ENCODE data around the gene CDON. TPM values are rescaled to one million over a fixed set of nuclear protein-coding genes. Genes with fewer than 3 reads are reported as not detected.

Gene CDON
- total and polyA plus RNA-seq, 5 donors: 4.4 to 32.2 (median 20.9) TPM

- H3K4me3 ChIP-seq (ENCODE audit: low read length): peak overlapping the region; percentile 29
- H3K4me1 ChIP-seq (ENCODE audit: control insufficient read depth, insufficient read depth, low read length): no peaks in the 10 kb centered on the region
- no peak overlapping the region for H3K27ac ChIP-seq (ENCODE audit: low read length)
- no peaks in the 10 kb centered on the region for H3K9me3 ChIP-seq (ENCODE audit: control insufficient read depth, low read length)
- DNase-seq (no peak), ATAC-seq (no peak)
- intact Hi-C loops (cut with DNase I): no loop called here
- no peaks in the 10 kb centered on the region for H3K27me3 ChIP-seq (ENCODE audit: control insufficient read depth, insufficient read depth)
- 50% methylated on average over 10 of the region's 10 CpGs for WGBS
Measured at GRCh38 chr11:126059238-126059781, 3.4 kb downstream of the CDON start.

GRCh38 chr11:126058105-126058874, 4.4 kb downstream of the CDON start:
- Histone ChIP-seq H3K27me3 (ENCODE audit: control insufficient read depth, insufficient read depth) (no peaks in the 10 kb centered on the region), H3K4me3 (ENCODE audit: low read length) (no peak overlapping the region), H3K9me3 (ENCODE audit: control insufficient read depth, low read length) (no peaks in the 10 kb centered on the region), H3K27ac (ENCODE audit: low read length) (no peak overlapping the region), H3K4me1 (ENCODE audit: control insufficient read depth, insufficient read depth, low read length) (no peaks in the 10 kb centered on the region)
- DNase-seq (no peak), ATAC-seq (no peak)
- 68% methylated on average over 6 of the region's 6 CpGs for WGBS
- intact Hi-C loops (cut with DNase I): no loop called here

DNA sequence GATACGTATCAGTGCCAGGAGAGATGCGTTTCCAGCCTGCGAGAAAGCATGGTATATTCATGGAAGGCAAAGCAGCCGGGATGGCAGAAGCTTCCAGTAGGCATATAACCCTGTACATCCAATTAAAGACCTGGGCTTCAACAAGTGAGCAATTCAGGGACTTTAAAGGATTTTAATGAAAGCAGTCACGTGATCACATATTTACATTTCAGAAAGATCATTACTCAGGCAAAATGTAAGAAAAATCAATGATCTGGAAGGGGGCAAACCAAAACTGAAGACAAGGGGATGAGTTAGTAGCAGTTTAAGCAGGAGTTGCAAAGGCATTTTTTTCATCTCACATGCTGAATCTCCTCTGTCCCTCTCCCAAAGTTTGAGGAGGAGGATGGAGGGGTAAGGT, 7.8 kb downstream of the CDON start:
- 95% methylated on average over 5 of the region's 5 CpGs for WGBS
- DNase-seq (no peak), ATAC-seq (no peak)
- Histone ChIP-seq H3K4me1 (ENCODE audit: control insufficient read depth, insufficient read depth, low read length) (no peaks in the 10 kb centered on the region), H3K4me3 (ENCODE audit: low read length) (no peak overlapping the region), H3K9me3 (ENCODE audit: control insufficient read depth, low read length) (no peaks in the 10 kb centered on the region), H3K27ac (ENCODE audit: low read length) (no peak overlapping the region), H3K27me3 (ENCODE audit: control insufficient read depth, insufficient read depth) (no peaks in the 10 kb centered on the region)
- intact Hi-C loops (cut with DNase I): no loop called here

GRCh38 chr11:126054408-126054807, 8.3 kb downstream of the CDON start:
- intact Hi-C loops (cut with DNase I): no loop called here
- Histone ChIP-seq H3K9me3 (ENCODE audit: control insufficient read depth, low read length) (no peaks in the 10 kb centered on the region), H3K27me3 (ENCODE audit: control insufficient read depth, insufficient read depth) (no peaks in the 10 kb centered on the region), H3K4me1 (ENCODE audit: control insufficient read depth, insufficient read depth, low read length) (no peaks in the 10 kb centered on the region), H3K4me3 (ENCODE audit: low read length) (no peak overlapping the region), H3K27ac (ENCODE audit: low read length) (no peak overlapping the region)
- ATAC-seq: no peak
- WGBS: 58% methylated on average over 5 of the region's 5 CpGs
- DNase-seq: no peak

DNA sequence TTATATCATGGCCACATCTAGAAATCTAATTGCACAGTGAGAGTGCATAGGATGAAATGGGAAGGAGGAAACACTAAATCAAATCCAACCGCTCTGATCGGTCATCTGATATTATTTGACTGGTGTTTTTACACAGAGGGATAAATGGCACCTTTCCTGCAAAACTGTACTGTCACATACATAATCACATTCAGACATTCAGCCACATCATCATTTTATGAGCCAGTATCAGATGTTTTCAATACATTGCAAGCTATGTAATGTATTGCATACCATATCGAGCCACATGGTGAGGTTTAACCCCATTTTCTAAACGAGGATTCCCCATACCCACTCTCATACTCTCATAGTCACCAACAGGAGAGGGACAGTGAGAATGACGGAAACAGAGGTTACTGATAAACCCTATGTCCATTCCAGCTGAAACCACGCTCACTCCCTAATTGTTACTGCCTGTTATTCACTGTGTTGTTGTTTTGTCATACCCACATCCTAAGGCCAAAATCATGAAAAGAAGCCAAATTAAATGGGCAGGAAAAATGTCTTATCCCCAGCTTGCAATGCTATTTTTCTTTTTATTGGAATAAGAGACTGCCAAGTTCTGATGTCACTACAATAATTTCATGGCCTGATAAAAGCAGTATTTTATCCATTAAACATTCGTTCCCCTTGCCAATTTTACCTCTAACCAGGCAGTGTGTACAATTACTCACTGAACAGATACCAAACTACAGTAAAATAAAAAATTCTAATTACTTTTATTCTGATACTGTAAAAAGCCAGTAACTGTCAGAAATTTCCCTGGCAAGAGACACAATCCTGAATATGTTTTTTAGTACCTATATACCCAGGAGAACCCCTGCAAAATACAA, 9.0 kb downstream of the CDON start:
- ATAC-seq: no peak
- H3K27ac ChIP-seq (ENCODE audit: low read length): no peak overlapping the region
- H3K4me3 ChIP-seq (ENCODE audit: low read length): no peak overlapping the region
- no peaks in the 10 kb centered on the region for H3K4me1 ChIP-seq (ENCODE audit: control insufficient read depth, insufficient read depth, low read length)
- H3K27me3 ChIP-seq (ENCODE audit: control insufficient read depth, insufficient read depth): no peaks in the 10 kb centered on the region
- WGBS: 61% methylated on average over 7 of the region's 7 CpGs
- H3K9me3 ChIP-seq (ENCODE audit: control insufficient read depth, low read length): no peaks in the 10 kb centered on the region
- intact Hi-C loops (cut with DNase I): no loop called here
- DNase-seq: no peak

GRCh38 chr11:126051117-126051516, 11.5 kb downstream of the CDON start:
- 50% methylated on average over 3 of the region's 3 CpGs for WGBS
- ATAC-seq (no peak), DNase-seq (no peak)
- Histone ChIP-seq H3K9me3 (ENCODE audit: control insufficient read depth, low read length) (no peaks in the 10 kb centered on the region), H3K4me1 (ENCODE audit: control insufficient read depth, insufficient read depth, low read length) (peaks cover 1% of the 10 kb centered on the region), H3K27ac (ENCODE audit: low read length) (no peak overlapping the region), H3K4me3 (ENCODE audit: low read length) (no peak overlapping the region), H3K27me3 (ENCODE audit: control insufficient read depth, insufficient read depth) (no peaks in the 10 kb centered on the region)
- intact Hi-C loops (cut with DNase I): no loop called here

DNA sequence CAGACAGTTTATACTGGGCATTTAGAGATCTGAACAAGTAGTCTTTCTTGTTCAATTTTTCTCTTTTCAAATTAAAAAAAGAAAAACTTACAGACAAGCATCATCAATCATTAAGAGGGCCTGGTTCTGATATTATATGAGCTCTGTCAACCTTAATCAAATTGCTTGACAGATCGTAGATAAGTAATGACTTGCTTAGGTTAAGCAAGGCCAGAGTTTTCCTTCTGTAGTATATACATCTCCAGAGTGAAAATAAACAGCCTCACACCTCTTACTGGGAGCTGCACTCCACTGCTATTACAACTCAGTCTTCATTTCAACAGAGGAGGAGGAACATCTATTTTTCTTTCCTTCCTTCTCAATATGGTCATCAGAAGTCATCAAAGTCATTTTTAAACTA, 13.5 kb downstream of the CDON start:
- H3K27me3 ChIP-seq (ENCODE audit: control insufficient read depth, insufficient read depth): no peaks in the 10 kb centered on the region
- no peak overlapping the region for H3K4me3 ChIP-seq (ENCODE audit: low read length)
- ATAC-seq (no peak), DNase-seq (no peak)
- 69% methylated on average over 1 of the region's 1 CpG for WGBS
- intact Hi-C loops (cut with DNase I): no loop called here
- H3K27ac ChIP-seq (ENCODE audit: low read length): no peak overlapping the region
- H3K4me1 ChIP-seq (ENCODE audit: control insufficient read depth, insufficient read depth, low read length): peaks cover 1% of the 10 kb centered on the region
- H3K9me3 ChIP-seq (ENCODE audit: control insufficient read depth, low read length): no peaks in the 10 kb centered on the region

GRCh38 chr11:126048197-126048596, 14.5 kb downstream of the CDON start:
- WGBS: 27% methylated on average over 5 of the region's 5 CpGs
- H3K4me1 ChIP-seq (ENCODE audit: control insufficient read depth, insufficient read depth, low read length): peaks cover 1% of the 10 kb centered on the region
- no peak overlapping the region for H3K4me3 ChIP-seq (ENCODE audit: low read length)
- no peak overlapping the region for H3K27ac ChIP-seq (ENCODE audit: low read length)
- no peaks in the 10 kb centered on the region for H3K27me3 ChIP-seq (ENCODE audit: control insufficient read depth, insufficient read depth)
- H3K9me3 ChIP-seq (ENCODE audit: control insufficient read depth, low read length): no peaks in the 10 kb centered on the region
- ATAC-seq (peak; percentile 29 to 71), DNase-seq (no peak)
- intact Hi-C loops (cut with DNase I): no loop called here

DNA sequence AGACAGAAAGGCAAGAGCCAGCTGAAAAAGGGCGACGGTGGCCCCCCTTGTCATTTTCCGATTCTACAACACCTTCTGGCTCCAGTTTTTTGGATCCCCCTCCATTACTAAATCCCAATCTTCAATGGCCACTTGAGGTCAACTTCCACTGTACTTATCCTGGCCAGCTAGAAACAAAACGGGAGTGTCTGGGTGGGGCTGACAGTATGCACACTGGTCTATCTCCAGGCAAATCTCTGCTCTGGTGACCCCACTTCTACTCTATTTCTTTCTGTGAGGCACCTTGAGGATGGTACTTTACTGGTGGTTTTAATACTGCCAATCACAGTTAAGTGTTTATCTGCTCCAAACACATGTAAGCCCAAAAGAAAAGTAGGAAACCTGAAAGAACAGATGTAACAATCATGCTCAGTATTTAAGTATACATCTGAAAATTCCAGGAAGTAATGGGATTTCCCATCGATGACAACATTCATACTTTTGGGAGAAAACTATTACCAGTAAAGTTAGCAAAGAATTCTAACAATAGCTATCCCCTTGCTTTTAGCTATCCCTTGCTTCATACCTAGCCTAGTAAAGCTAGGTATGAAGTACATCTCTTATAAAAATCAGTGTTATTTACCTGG, 16.0 kb downstream of the CDON start:
- Histone ChIP-seq H3K27me3 (ENCODE audit: control insufficient read depth, insufficient read depth) (no peaks in the 10 kb centered on the region), H3K27ac (ENCODE audit: low read length) (no peak overlapping the region), H3K4me1 (ENCODE audit: control insufficient read depth, insufficient read depth, low read length) (peaks cover 1% of the 10 kb centered on the region), H3K4me3 (ENCODE audit: low read length) (no peak overlapping the region), H3K9me3 (ENCODE audit: control insufficient read depth, low read length) (no peaks in the 10 kb centered on the region)
- intact Hi-C loops (cut with DNase I): no loop called here
- no peak for ATAC-seq
- 67% methylated on average over 5 of the region's 5 CpGs for WGBS
- DNase-seq: no peak

DNA sequence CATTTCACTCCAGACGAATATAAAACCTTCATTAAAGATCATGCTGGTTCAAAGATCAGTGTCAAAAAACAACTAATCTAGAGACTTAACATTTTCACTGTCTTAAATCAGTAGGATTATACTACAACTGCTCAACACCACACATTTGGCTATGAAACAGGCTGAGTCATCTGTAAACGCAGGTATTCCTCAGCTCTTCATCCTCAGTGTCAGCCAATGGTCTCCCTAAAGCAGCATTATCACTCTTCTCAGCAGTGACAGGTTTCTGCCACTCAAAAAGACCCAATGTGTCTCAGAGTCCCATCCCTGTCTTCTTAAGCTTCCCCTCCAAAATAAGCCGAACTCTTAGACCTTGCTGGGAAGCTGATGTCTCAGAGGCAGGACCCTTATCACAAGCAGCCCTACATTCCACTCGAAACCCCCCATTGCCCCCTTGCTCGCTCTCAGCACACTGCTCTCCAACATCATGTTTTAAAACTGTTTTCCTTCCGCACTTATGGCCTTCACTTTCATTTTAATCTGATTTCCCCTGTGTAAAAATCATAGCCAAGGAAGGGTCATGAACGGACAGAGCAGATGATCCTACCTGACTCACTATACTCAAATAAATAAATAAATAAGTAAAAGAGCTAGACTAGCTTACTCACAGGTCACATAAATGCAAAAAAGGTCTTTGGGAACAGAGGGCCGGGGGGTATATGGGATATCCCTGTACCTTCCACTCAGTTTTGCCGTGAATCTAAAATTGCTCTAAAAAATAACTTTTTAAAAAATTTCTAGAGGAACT, 23.0 kb downstream of the CDON start:
- Histone ChIP-seq H3K4me1 (ENCODE audit: control insufficient read depth, insufficient read depth, low read length) (no peaks in the 10 kb centered on the region), H3K27ac (ENCODE audit: low read length) (no peak overlapping the region), H3K9me3 (ENCODE audit: control insufficient read depth, low read length) (no peaks in the 10 kb centered on the region), H3K27me3 (ENCODE audit: control insufficient read depth, insufficient read depth) (no peaks in the 10 kb centered on the region), H3K4me3 (ENCODE audit: low read length) (no peak overlapping the region)
- 86% methylated on average over 9 of the region's 9 CpGs for WGBS
- no peak for ATAC-seq
- no peak for DNase-seq
- intact Hi-C loops (cut with DNase I): loop anchor here in 1 of 4 donors (10.0 kb wide), 1 partner anchor 95 kb away; the partner anchor contains the start of gene VSIG10L2

Measured in right cardiac atrium (tissue), 5 donors.